IMR-90 (cell line): ENCODE data around the gene TTC23L. TPM values are rescaled to one million over a fixed set of nuclear protein-coding genes. Genes with fewer than 3 reads are reported as not detected.

Source experiments
- ATAC-seq: fragments of 200-7000 bp; cut with Tn5 transposase; 2 replicates; pipeline ENCODE4 v1.9.1; 2020; ENCODE audit warnings: low read depth, mild to moderate bottlenecking, moderate library complexity
- BruUV-seq: library from RNA; stranded (reverse); fragments of 400-500 nt; replicated peaks from 2 replicates; lab custom pipeline; 2021; lab: Mats Ljungman, UMichigan
- CTCF ChIA-PET: fragments of 300-600 bp; formaldehyde crosslinking; extraction: SDS; loops from one replicate; lab custom pipeline; 2021; ENCODE audit warnings: antibody characterized with exemption; lab: Yijun Ruan, JAX
- POLR2A ChIA-PET: fragments of 300-600 bp; sonication (Branson Sonifier 250); formaldehyde crosslinking; loops from one replicate; lab custom pipeline; 2022; ENCODE audit warnings: antibody characterized with exemption; ENCODE audit not compliant: unreplicated experiment; lab: Charles Lee
- DNase-seq: peaks from one replicate; pipeline ENCODE4 v3.0.0; 2013
- H2AFZ ChIP-seq: replicated peaks from 2 replicates; pipeline ENCODE3; 2013; ENCODE audit warnings: low read length, mild to moderate bottlenecking; ENCODE audit not compliant: poor library complexity
- H2AK5ac ChIP-seq: 2 replicates; pipeline ENCODE4 v1.6.1; 2013; ENCODE audit warnings: low read depth, low read length, inconsistent platforms
- H2AK9ac ChIP-seq: replicated peaks from 2 replicates; pipeline ENCODE3; 2013; ENCODE audit warnings: mild to moderate bottlenecking, low read depth, low read length, moderate library complexity; ENCODE audit not compliant: poor library complexity
- H2BK120ac ChIP-seq: 2 replicates; pipeline ENCODE4 v1.6.1; 2013; ENCODE audit warnings: low read depth, low read length, inconsistent platforms
- H2BK15ac ChIP-seq: 3 replicates; pipeline ENCODE4 v1.6.1; 2013; ENCODE audit warnings: low read depth, low read length, inconsistent platforms
- H2BK20ac ChIP-seq: 2 replicates; pipeline ENCODE4 v1.6.1; 2013; ENCODE audit warnings: low read depth, mild to moderate bottlenecking, inconsistent platforms, low read length, moderate library complexity
- H2BK5ac ChIP-seq: 2 replicates; pipeline ENCODE4 v1.6.1; 2013; ENCODE audit warnings: mild to moderate bottlenecking, low read depth, low read length, inconsistent platforms; ENCODE audit not compliant: poor library complexity, severe bottlenecking
- H3K14ac ChIP-seq: replicated peaks from 2 replicates; pipeline ENCODE4 v1.6.1; 2013; ENCODE audit warnings: low read depth, low read length, inconsistent platforms
- H3K18ac ChIP-seq: 2 replicates; pipeline ENCODE4 v1.6.1; 2013; ENCODE audit warnings: low read depth, low read length, control low read depth
- H3K23ac ChIP-seq: 2 replicates; pipeline ENCODE4 v1.6.1; 2013; ENCODE audit warnings: low read depth, low read length, inconsistent platforms
- H3K27ac ChIP-seq: 2 replicates; pipeline ENCODE4 v1.5.1; 2013; ENCODE audit warnings: mild to moderate bottlenecking, control low read depth, low read length; ENCODE audit not compliant: insufficient read depth
- H3K27me3 ChIP-seq: 2 replicates; pipeline ENCODE4 v1.6.1; 2013; ENCODE audit warnings: low read length; ENCODE audit not compliant: control insufficient read depth, insufficient read depth
- H3K36me3 ChIP-seq: 2 replicates; pipeline ENCODE4 v1.6.1; 2013; ENCODE audit warnings: low read length, mixed read lengths; ENCODE audit not compliant: control insufficient read depth, insufficient read depth
- H3K4ac ChIP-seq: 2 replicates; pipeline ENCODE4 v1.6.1; 2013; ENCODE audit warnings: low read depth, low read length, inconsistent platforms
- H3K4me1 ChIP-seq: 2 replicates; pipeline ENCODE4 v1.6.1; 2013; ENCODE audit warnings: low read length, mixed read lengths; ENCODE audit not compliant: control insufficient read depth, insufficient read depth
- H3K4me2 ChIP-seq: 2 replicates; pipeline ENCODE4 v1.6.1; 2013; ENCODE audit warnings: low read depth, mild to moderate bottlenecking, control low read depth, low read length, moderate library complexity
- H3K4me3 ChIP-seq: 2 replicates; pipeline ENCODE4 v1.5.1; 2013; ENCODE audit warnings: low read depth, mild to moderate bottlenecking, control low read depth, low read length, moderate library complexity; ENCODE audit not compliant: insufficient read depth
- H3K56ac ChIP-seq: 2 replicates; pipeline ENCODE4 v1.6.1; 2013; ENCODE audit warnings: low read length, inconsistent platforms; ENCODE audit not compliant: insufficient read depth; ENCODE audit errors: extremely low read depth
- H3K79me1 ChIP-seq, 2 experiments: 2 replicates each; pipeline ENCODE4 v1.6.1; 2013; ENCODE audit warnings: low read length in 2 of 2, inconsistent platforms in 1 of 2, low read depth in 1 of 2
- H3K9ac ChIP-seq: 2 replicates; pipeline ENCODE4 v1.6.1; 2013; ENCODE audit warnings: low read depth, low read length, control low read depth
- H3K9me1 ChIP-seq: 2 replicates; pipeline ENCODE4 v1.6.1; 2013; ENCODE audit warnings: low read length, inconsistent platforms; ENCODE audit not compliant: insufficient read depth
- H3K9me3 ChIP-seq: 2 replicates; pipeline ENCODE4 v1.6.1; 2013; ENCODE audit warnings: low read length; ENCODE audit not compliant: control insufficient read depth, insufficient read depth
- H4K20me1 ChIP-seq: 2 replicates; pipeline ENCODE4 v1.6.1; 2013; ENCODE audit warnings: low read length, inconsistent platforms; ENCODE audit not compliant: insufficient read depth
- H4K5ac ChIP-seq: 2 replicates; pipeline ENCODE4 v1.6.1; 2013; ENCODE audit warnings: mild to moderate bottlenecking, low read depth, low read length, control low read depth
- H4K8ac ChIP-seq, 2 experiments: 2 replicates each; pipeline ENCODE4 v1.6.1; 2013; ENCODE audit warnings: low read depth in 2 of 2, low read length in 2 of 2, control low read depth in 1 of 2, inconsistent platforms in 1 of 2
- H4K91ac ChIP-seq: 2 replicates; pipeline ENCODE4 v1.6.1; 2013; ENCODE audit warnings: low read depth, low read length, inconsistent platforms; ENCODE audit not compliant: insufficient read depth
- BHLHE40 ChIP-seq: fragments of 150-350 bp; IDR thresholded peaks from 2 replicates; pipeline ENCODE4 v1.6.1; 2016; ENCODE audit warnings: mild to moderate bottlenecking, low read depth, low read length
- CEBPB ChIP-seq: IDR thresholded peaks from 2 replicates; pipeline ENCODE4 v1.6.1; 2012; ENCODE audit warnings: low read depth, low read length, improper control_type of control experiment
- CHD1 ChIP-seq: IDR thresholded peaks from 2 replicates; pipeline ENCODE4 v1.6.1; 2012; ENCODE audit warnings: low read depth, low read length, improper control_type of control experiment
- CTCF ChIP-seq: conservative IDR thresholded peaks from 2 replicates; pipeline ENCODE4 v1.5.1; 2012; ENCODE audit warnings: mild to moderate bottlenecking, low read depth, low read length, improper control_type of control experiment
- ELK1 ChIP-seq: fragments of 150-350 bp; IDR thresholded peaks from 2 replicates; pipeline ENCODE4 v1.6.1; 2016; ENCODE audit warnings: low read depth, mild to moderate bottlenecking, low read length, moderate library complexity, borderline replicate concordance
- FOS ChIP-seq: fragments of 150-350 bp; IDR thresholded peaks from 2 replicates; pipeline ENCODE4 v1.6.1; 2016; ENCODE audit warnings: low read depth, low read length
- MAFK ChIP-seq: IDR thresholded peaks from 2 replicates; pipeline ENCODE4 v1.6.1; 2012; ENCODE audit warnings: low read depth, low read length, improper control_type of control experiment
- MAZ ChIP-seq: IDR thresholded peaks from 2 replicates; pipeline ENCODE4 v1.6.1; 2012; ENCODE audit warnings: low read depth, mild to moderate bottlenecking, low read length, improper control_type of control experiment, moderate library complexity, borderline replicate concordance
- MXI1 ChIP-seq: IDR thresholded peaks from 2 replicates; pipeline ENCODE4 v1.6.1; 2012; ENCODE audit warnings: low read depth, mild to moderate bottlenecking, low read length, moderate library complexity, borderline replicate concordance
- NFE2L2 ChIP-seq: fragments of 150-350 bp; IDR thresholded peaks from 2 replicates; pipeline ENCODE4 v1.6.1; 2016; ENCODE audit warnings: low read depth, mild to moderate bottlenecking, low read length
- POLR2A ChIP-seq: IDR thresholded peaks from 2 replicates; pipeline ENCODE4 v1.6.1; 2012; ENCODE audit warnings: mild to moderate bottlenecking, low read depth, low read length
- RAD21 ChIP-seq: IDR thresholded peaks from 2 replicates; pipeline ENCODE4 v1.6.1; 2012; ENCODE audit warnings: low read length, improper control_type of control experiment
- RCOR1 ChIP-seq: IDR thresholded peaks from 2 replicates; pipeline ENCODE4 v1.6.1; 2012; ENCODE audit warnings: mild to moderate bottlenecking, low read length, improper control_type of control experiment; ENCODE audit not compliant: insufficient replicate concordance
- RFX5 ChIP-seq: IDR thresholded peaks from 2 replicates; pipeline ENCODE4 v1.8.0; 2012; ENCODE audit warnings: low read depth, mild to moderate bottlenecking, low read length, moderate library complexity
- SMC3 ChIP-seq: fragments of 150-350 bp; IDR thresholded peaks from 2 replicates; pipeline ENCODE4 v1.6.1; 2016; ENCODE audit warnings: low read depth, mild to moderate bottlenecking, antibody characterized with exemption, low read length, moderate library complexity
- USF2 ChIP-seq: fragments of 150-350 bp; IDR thresholded peaks from 2 replicates; pipeline ENCODE4 v1.6.1; 2017; ENCODE audit warnings: mild to moderate bottlenecking, antibody characterized with exemption, low read length, low read depth
- WGBS, 2 experiments: methylation state at CpG; one replicate each; pipeline versions ENCODE4 v1.1.5 to v1.1.7; 2013; ENCODE audit warnings: missing lambda C conversion rate in 2 of 2; ENCODE audit not compliant: insufficient read length in 1 of 2; ENCODE audit errors: extremely low coverage in 2 of 2; 5-methylcytosine and 5-hydroxymethylcytosine counted together
- dilution Hi-C: fragments of 300-500 bp; cut with HindIII; formaldehyde crosslinking; loops from one replicate; pipeline ENCODE4 v1.14.3; 2018; ENCODE audit warnings: low sequenced_read_pairs; ENCODE audit not compliant: unreplicated experiment
- in situ Hi-C: fragments of 300-500 bp; cut with MboI; formaldehyde crosslinking; loops from 3 replicates; pipeline ENCODE4 v1.14.3; 2019; ENCODE audit warnings: low sequenced_read_pairs, inconsistent platforms, mixed read lengths
- intact Hi-C: fragments of 100-400 bp; cut with micrococcal nuclease; formaldehyde crosslinking; loops from 2 replicates; pipeline ENCODE4 v1.10.0; 2022
- polyA plus RNA-seq, 3 experiments: library from polyadenylated mRNA; depleted of rRNA; stranded (reverse); fragments of >200 nt; gene quantifications; 2 replicates each; pipeline ENCODE4 v1.2.3, GENCODE V29; 2012; ENCODE audit warnings: low replicate concordance in 1 of 3
- total RNA-seq: library from RNA; depleted of rRNA; stranded (reverse); fragments of >200 nt; gene quantifications from 2 replicates; pipeline ENCODE4 v1.2.3, GENCODE V29; 2012

TTC23L gene
- total and polyA plus RNA-seq, 2 of the 4 experiments (the other 2 are of a cell fraction): under 0.01 TPM; not detected in 1

- no peak overlapping the region for H3K18ac ChIP-seq
- no peak overlapping the region for H2BK20ac ChIP-seq
- H3K4me2 ChIP-seq: no peak overlapping the region
- no peak overlapping the region for H3K4me3 ChIP-seq
- H3K9me1 ChIP-seq: peaks cover 26% of the 10 kb centered on the region
- no peak overlapping the region for H2AK5ac ChIP-seq
- H4K5ac ChIP-seq: no peak overlapping the region
- H3K36me3 ChIP-seq: peaks cover 52% of the 10 kb centered on the region
- H3K9me3 ChIP-seq: no peaks in the 10 kb centered on the region
- H4K91ac ChIP-seq: no peak overlapping the region
- intact Hi-C loops: no loop called here
- no peak overlapping the region for H3K23ac ChIP-seq
- ChIA-PET CTCF (no interaction called here), POLR2A (no interaction called here)
- H3K14ac ChIP-seq: no peak overlapping the region
- DNase-seq (no peak), ATAC-seq (no peak)
- dilution Hi-C loops: no loop called here
- no TSS peak for BruUV-seq
- H3K4ac ChIP-seq: no peak overlapping the region
- H3K56ac ChIP-seq: no peak overlapping the region
- H2BK5ac ChIP-seq: no peak overlapping the region
- TF ChIP-seq MAFK (no peak), POLR2A (no peak; the same call in 1 of the 2 replicates), MXI1 (no peak), CTCF (no peak), BHLHE40 (no peak), SMC3 (no peak), USF2 (no peak), CEBPB (no peak), NFE2L2 (no peak), CHD1 (no peak), RCOR1 (no peak), RFX5 (no peak), MAZ (no peak), RAD21 (no peak), ELK1 (no peak), FOS (no peak)
- peaks cover 2% of the 10 kb centered on the region; the same call in 1 of the 2 replicates for H3K4me1 ChIP-seq
- no peak overlapping the region for H3K9ac ChIP-seq
- peaks cover 28% of the 10 kb centered on the region for H4K20me1 ChIP-seq
- H2BK15ac ChIP-seq: no peak overlapping the region
- WGBS, 2 experiments: 100% methylated on average over 3 of the region's 6 CpGs; no CpG with 5 or more reads in 1 of the 2 experiments
- no peak overlapping the region for H2BK120ac ChIP-seq
- H2AK9ac ChIP-seq: no peak overlapping the region
- H2AFZ ChIP-seq: no peak overlapping the region
- H3K27ac ChIP-seq: no peak overlapping the region
- in situ Hi-C loops: no loop called here
- peaks cover 62 to 71% of the 10 kb centered on the region in 2 experiments for H3K79me1 ChIP-seq
- no peak overlapping the region for H4K8ac ChIP-seq
- no peaks in the 10 kb centered on the region for H3K27me3 ChIP-seq
Measured at GRCh38 chr5:34806532-34806931, 32.4 kb upstream of the TTC23L start.
